Heart left ventricle (tissue), 16 donors: ENCODE results near the gene SPSB1. TPM values are rescaled to one million over a fixed set of nuclear protein-coding genes. Genes with fewer than 3 reads are reported as not detected.

Source experiments
- ATAC-seq, 4 donors: fragments of 200-7000 bp; cut with Tn5 transposase; one replicate each; pipeline ENCODE4 v1.9.1; 2020 to 2022; ENCODE audit warnings: moderate library complexity in 4 of 4, mild to moderate bottlenecking in 3 of 4, moderate number of reproducible peaks in 1 of 4
- DNase-seq, 5 donors: peaks; one replicate each; pipeline ENCODE4 v3.0.0-alpha.2; 2020
- H3K27ac ChIP-seq, 12 donors: fragments of 200-600 bp; sonication (generic) in 4 of 12; one replicate each; pipeline versions ENCODE4 v1.5.0 to v1.8.0; 2016 to 2022; ENCODE audit warnings: mild to moderate bottlenecking in 2 of 12
- H3K27me3 ChIP-seq, 9 donors: fragments of 200-600 bp; sonication (generic) in 2 of 9; one replicate each; pipeline versions ENCODE4 v1.5.1 to v1.8.0; 2016 to 2022; ENCODE audit warnings: mild to moderate bottlenecking in 3 of 9
- H3K36me3 ChIP-seq, 9 donors: fragments of 200-600 bp; sonication (generic) in 2 of 9; one replicate each; pipeline versions ENCODE4 v1.5.0 to v1.8.0; 2018 to 2022; ENCODE audit warnings: mild to moderate bottlenecking in 2 of 9
- H3K4me1 ChIP-seq, 12 donors: fragments of 200-600 bp; sonication (generic) in 4 of 12; one replicate each; pipeline versions ENCODE4 v1.5.0 to v1.8.0; 2016 to 2022; ENCODE audit warnings: mild to moderate bottlenecking in 3 of 12
- H3K4me3 ChIP-seq, 12 donors: fragments of 200-600 bp; sonication (generic) in 4 of 12; one replicate each; pipeline versions ENCODE4 v1.5.0 to v1.8.0; 2017 to 2022; ENCODE audit warnings: mild to moderate bottlenecking in 9 of 12, moderate library complexity in 4 of 12
- H3K9me3 ChIP-seq, 12 donors: fragments of 200-600 bp; sonication (generic) in 4 of 12; one replicate each; pipeline versions ENCODE4 v1.5.0 to v1.8.0; 2016 to 2022; ENCODE audit warnings: mild to moderate bottlenecking in 1 of 12
- CTCF ChIP-seq, 12 donors: fragments of 200-600 bp; sonication (generic) in 4 of 12; IDR thresholded peaks; one replicate each; pipeline versions ENCODE4 v1.5.0 to v1.8.0; 2018 to 2022; ENCODE audit warnings: antibody characterized with exemption in 12 of 12, mild to moderate bottlenecking in 5 of 12
- POLR2A ChIP-seq, 2 donors: fragments of 450-650 bp; IDR thresholded peaks; one replicate each; pipeline ENCODE4 v1.6.1; 2017; ENCODE audit warnings: antibody characterized with exemption in 2 of 2, mild to moderate bottlenecking in 2 of 2, moderate library complexity in 2 of 2
- WGBS, 4 donors: extraction: QIAGEN DNeasy Blood & Tissue Kit in 2 of 4; methylation state at CpG; one replicate each; pipeline versions ENCODE4 v1.1.5 to v1.1.7; 2013 to 2018; 5-methylcytosine and 5-hydroxymethylcytosine counted together
- intact Hi-C, 10 donors: fragments of 100-400 bp; cut with DNase I; formaldehyde crosslinking; loops; one replicate each; pipeline versions ENCODE4 v1.11.1 to v1.14.2; 2022
- polyA plus RNA-seq, 2 donors: library from polyadenylated mRNA; stranded (reverse); fragments of 200-250 nt; gene quantifications; one replicate each; pipeline ENCODE4 v1.2.3, GENCODE V29; 2013
- total RNA-seq, 9 donors: library from RNA; depleted of rRNA in 2 of 9; stranded (reverse); fragments of >200 nt in 2 of 9; fragmentation: NEBNext Ultra II Directional in 3 of 9; extraction: Animal tissue kit (Norgen Biotek cat#: 25700) in 3 of 9; gene quantifications; one replicate each; pipeline versions ENCODE4 v1.1.0 to v1.2.4, GENCODE V29; 2016 to 2023
- donor health status: ischemic (EF 13 %, LVEDD 7.1; RV severe dilation, severe dysfunction).
- donor health status: healthy with polysubstance abuse.
- donor health status: DM: no; HTN: yes; CAD: no.
- donor health status: DM: no; HTN: no; CAD: no.
- donor health status: ischemic (EF 25% LVEDD 6.9; RV normal size, moderate dysfunction).
- donor health status: ischemic (EF 25% LVEDD 5.7; RV mildly dilated, moderate dysfunction).
- donor health status: healthy.
- donor health status: DM: yes; HTN: yes; CAD: no.
- donor health status: ischemic (EF 35%, LVEDD 5.7; RV mildly dilated, moderate dysfunction).
- donor health status: nonischemic (EF 11% LVEDD 7.7; RV severe dilation, severe dysfunction).
- donor health status: DM: yes; HTN: yes; CAD: no.
- donor health status: PGD.
- donor health status: ischemic (EF 29% LVEDD 5.4; RV normal size, mild dysfunction).
- donor health status: nonischemic (EF 23%, LVEDD 6.1; RV moderate dilation, normal function).

Gene SPSB1
- total and polyA plus RNA-seq, 11 donors: 7.0 to 27.2 (median 9.2) TPM

GRCh38 chr1:9293241-9293532 is 493 bp downstream of the SPSB1 start:
- peaks cover 0 to 14% (median 8%) of the 10 kb centered on the region in 12 donors for H3K9me3 ChIP-seq
- 0 to 1% (median 1%) methylated on average over 21 to 43 of the region's 43 CpGs; no CpG with 5 or more reads in 1 of the 4 donors for WGBS, 4 donors
- peaks cover 0 to 52% (median 31%) of the 10 kb centered on the region in 12 donors for H3K4me1 ChIP-seq
- ATAC-seq: no peak
- H3K4me3 ChIP-seq: peak overlapping the region; percentile 60 to 100 (median 91)
- intact Hi-C loops: loop anchor here in 7 of 10 donors (5.0 to 10.0 kb wide), 7 partner anchors 79 to 199 kb away; no protein-coding TSS in a partner anchor
- peak overlapping the region; percentile 73 to 93 (median 84) for H3K27ac ChIP-seq
- DNase-seq: no peak
- no peaks in the 10 kb centered on the region for H3K27me3 ChIP-seq
- H3K36me3 ChIP-seq: no peaks in the 10 kb centered on the region
- TF ChIP-seq CTCF (IDR thresholded peaks at IDR 0.05): no peak
- TF ChIP-seq POLR2A (IDR thresholded peaks at IDR 0.05): no peak

- no peaks in the 10 kb centered on the region for H3K36me3 ChIP-seq
- ATAC-seq (peak in 1 of 4 donors; percentile 7), DNase-seq (peak in 3 of 5 donors; percentile 37 to 68 (median 41))
- H3K27ac ChIP-seq: peak overlapping the region; percentile 73 to 93 (median 84)
- H3K4me1 ChIP-seq: peaks cover 0 to 52% (median 31%) of the 10 kb centered on the region in 12 donors
- intact Hi-C loops: loop anchor here in 7 of 10 donors (5.0 to 10.0 kb wide), 7 partner anchors 79 to 199 kb away; no protein-coding TSS in a partner anchor
- H3K4me3 ChIP-seq: peak overlapping the region; percentile 60 to 100 (median 91)
- WGBS, 4 donors: 7 to 47% (median 8%) methylated on average over 5 to 41 of the region's 41 CpGs
- H3K27me3 ChIP-seq: no peaks in the 10 kb centered on the region
- TF ChIP-seq CTCF (IDR thresholded peaks at IDR 0.05) (no peak), POLR2A (IDR thresholded peaks at IDR 0.05) (no peak)
- peaks cover 0 to 9% (median 2%) of the 10 kb centered on the region in 12 donors for H3K9me3 ChIP-seq
Measured at GRCh38 chr1:9293533-9294404, 1.1 kb downstream of the SPSB1 start.

GRCh38 chr1:9294405-9294773 is 1.7 kb downstream of the SPSB1 start:
- WGBS, 4 donors: 63 to 69% (median 64%) methylated on average over 6 of the region's 6 CpGs
- peak in 2 of 4 donors; percentile 15 to 20 for ATAC-seq
- no peaks in the 10 kb centered on the region for H3K36me3 ChIP-seq
- H3K27me3 ChIP-seq: no peaks in the 10 kb centered on the region
- TF ChIP-seq POLR2A (IDR thresholded peaks at IDR 0.05) (no peak), CTCF (IDR thresholded peaks at IDR 0.05) (no peak)
- peak overlapping the region in 4 of 12 donors; percentile 74 to 92 (median 87) for H3K27ac ChIP-seq
- intact Hi-C loops: loop anchor here in 7 of 10 donors (5.0 to 10.0 kb wide), 7 partner anchors 78 to 198 kb away; no protein-coding TSS in a partner anchor
- H3K4me3 ChIP-seq: peak overlapping the region in 11 of 12 donors; percentile 60 to 100 (median 90)
- H3K9me3 ChIP-seq: peaks cover 0 to 2% (median 0%) of the 10 kb centered on the region in 12 donors
- H3K4me1 ChIP-seq: peaks cover 0 to 48% (median 31%) of the 10 kb centered on the region in 12 donors
- DNase-seq: peak in 1 of 5 donors; percentile 49
